Activated CD4-positive, alpha-beta T cell treated with anti-CD3 and anti-CD28 coated beads, Interleukin-2, Interleukin-6, amounts not matched to agents 100 ng/mL and 50 ng/mL, durations not matched to agents 16 hours and 8 hours (primary cell): ENCODE data around the gene CPAMD8.

ENCODE experiments used
- DNase-seq: peaks from one replicate; pipeline ENCODE4 v3.0.0-alpha.2; 2020

Gene CPAMD8

GRCh38 chr19:16869331-16869972 is 157.2 kb downstream of the CPAMD8 start:
- no peak for DNase-seq

DNA sequence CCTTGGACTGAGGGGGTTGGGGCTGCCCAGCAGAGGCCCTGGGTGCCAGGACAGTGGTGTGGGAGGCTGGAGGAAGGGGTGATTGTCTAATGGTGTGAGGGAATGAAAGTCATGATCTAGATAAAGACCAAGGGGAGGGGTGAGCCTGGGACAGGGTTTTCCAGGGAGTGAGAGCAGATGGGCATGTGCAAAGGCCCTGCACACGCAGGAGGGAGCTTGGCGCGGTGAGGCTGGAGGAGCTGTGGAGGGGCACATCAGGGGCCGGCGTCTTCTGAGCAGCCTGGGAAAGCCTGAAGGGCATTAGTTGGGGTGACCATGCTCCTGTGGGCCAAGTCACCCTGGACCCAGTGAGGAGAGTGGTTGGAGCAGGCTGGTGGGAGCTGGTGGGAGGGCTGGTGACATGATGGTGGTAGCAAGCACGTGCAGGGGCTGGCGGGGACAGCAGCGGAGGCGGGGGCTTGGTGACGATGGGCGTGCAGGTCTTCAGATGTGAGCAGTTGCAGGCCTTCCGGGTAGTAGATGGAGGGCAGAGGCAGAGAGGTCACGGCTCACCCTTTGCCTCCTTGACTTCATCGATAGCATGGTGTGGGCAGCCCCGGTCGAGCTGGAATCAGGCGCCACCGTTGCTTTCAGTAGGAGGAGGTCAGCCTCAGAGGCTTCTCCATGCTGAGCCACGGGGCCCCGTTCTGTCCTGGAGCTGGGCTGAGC is 158.0 kb downstream of the CPAMD8 start:
- DNase-seq: no peak

GRCh38 chr19:16867211-16867610 is 159.4 kb downstream of the CPAMD8 start:
- no peak for DNase-seq

GRCh38 chr19:16862826-16863415 is 163.7 kb downstream of the CPAMD8 start:
- no peak for DNase-seq

GRCh38 chr19:16861834-16862233 is 164.8 kb downstream of the CPAMD8 start:
- DNase-seq: no peak

GRCh38 chr19:16861011-16861410 is 165.6 kb downstream of the CPAMD8 start:
- no peak for DNase-seq

- DNase-seq: no peak
These were observed 166.5 kb downstream of the CPAMD8 start for GRCh38 chr19:16860118-16860517.

GRCh38 chr19:16859626-16860025 is 167.0 kb downstream of the CPAMD8 start:
- no peak for DNase-seq

- DNase-seq: no peak
These were observed 170.5 kb downstream of the CPAMD8 start for GRCh38 chr19:16856091-16856490.

GRCh38 chr19:16853066-16853465 is 173.5 kb downstream of the CPAMD8 start:
- no peak for DNase-seq

DNA sequence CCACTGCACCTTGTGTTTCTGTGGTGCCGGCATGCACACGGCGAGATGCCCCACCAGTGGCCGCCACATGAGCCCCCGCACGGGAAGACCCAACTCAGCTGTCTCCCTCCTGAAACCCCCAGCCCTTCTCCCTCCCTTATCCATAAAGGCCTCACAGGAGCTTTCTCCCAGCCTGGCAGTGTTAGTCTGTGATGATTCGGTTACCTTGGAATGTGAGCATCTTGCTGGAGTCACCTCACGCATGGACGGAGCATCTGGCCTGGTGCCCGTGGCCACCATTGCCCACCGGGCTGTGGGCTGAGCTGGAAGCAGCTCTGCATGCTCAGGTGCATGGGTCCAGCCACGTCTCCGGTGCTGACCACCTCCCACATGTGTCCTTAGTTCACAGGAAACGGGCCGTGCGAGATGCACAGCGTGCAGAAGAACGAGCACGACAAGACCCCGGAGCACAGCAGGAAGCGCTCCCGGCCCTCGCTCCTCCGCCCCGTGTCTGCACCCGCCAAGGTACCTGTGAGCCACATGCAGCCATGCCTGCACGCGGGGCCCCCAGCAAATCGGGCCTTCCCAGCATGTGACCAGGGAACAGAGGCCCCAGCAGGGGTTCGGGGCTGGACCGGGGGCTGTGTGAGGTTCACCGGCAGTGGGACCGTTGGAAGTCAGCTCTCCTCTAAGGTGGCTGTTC is 175.4 kb downstream of the CPAMD8 start:
- DNase-seq: no peak

DNA sequence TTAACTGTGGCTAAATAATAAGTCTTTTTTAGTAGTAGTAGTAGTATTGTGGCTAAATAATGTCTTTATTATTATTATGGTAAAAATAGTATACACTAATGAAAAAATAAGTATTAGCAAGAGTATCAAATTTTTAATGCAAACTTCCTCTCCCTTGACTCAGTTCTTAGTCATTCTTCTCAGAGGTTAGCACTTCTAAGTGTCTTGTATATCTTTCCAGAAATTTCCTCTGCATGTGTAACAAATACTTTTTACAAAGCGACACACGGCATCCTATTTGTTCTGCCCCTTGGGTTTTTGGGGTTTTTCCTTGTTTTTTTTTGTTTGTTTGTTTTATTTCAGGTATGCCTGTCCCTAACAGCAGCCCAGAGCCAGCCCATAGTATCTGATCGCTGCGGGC is 176.5 kb downstream of the CPAMD8 start:
- DNase-seq: no peak

DNA sequence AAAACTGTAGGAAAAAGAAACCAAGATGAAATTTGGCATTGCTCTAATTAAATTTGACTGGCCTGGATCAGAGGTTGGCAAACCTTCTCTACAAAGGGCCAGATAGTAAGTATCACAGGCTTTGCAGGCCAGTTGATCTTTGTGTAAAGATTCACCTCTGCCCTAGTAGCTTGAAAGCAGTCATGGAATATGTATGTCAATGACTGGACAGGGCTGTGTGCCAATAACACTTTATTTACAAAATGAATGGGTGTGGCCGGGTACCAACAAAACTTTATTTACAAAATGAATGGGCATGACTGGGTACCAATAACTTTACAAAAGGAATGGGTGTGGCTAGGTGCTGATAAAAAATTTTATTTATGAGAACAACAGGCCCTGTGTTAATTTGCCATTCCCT is 177.4 kb downstream of the CPAMD8 start:
- no peak for DNase-seq

GRCh38 chr19:16847430-16847829 is 179.2 kb downstream of the CPAMD8 start:
- no peak for DNase-seq

GRCh38 chr19:16846901-16847300 is 179.7 kb downstream of the CPAMD8 start:
- DNase-seq: no peak
